HT-29 (cell line): ENCODE measurements around the gene LMF1. TPM values are rescaled to one million over a fixed set of nuclear protein-coding genes. Genes with fewer than 3 reads are reported as not detected.

Source experiments
- DNase-seq: peaks from one replicate; pipeline ENCODE4 v3.0.0-alpha.2; 2015; ENCODE audit warnings: low spot score
- total RNA-seq: library from RNA; depleted of rRNA; stranded (reverse); fragments of >200 nt; shearing (Covaris generic); gene quantifications from 2 replicates; pipeline ENCODE4 v1.2.3, GENCODE V29; 2014

The LMF1 gene
- total RNA-seq, 1 experiment from 2014 or later: 2.1 TPM

GRCh38 chr16:1003391-1004347 is 32.9 kb upstream of the LMF1 start:
- DNase-seq: no peak

GRCh38 chr16:1002399-1003166 is 31.8 kb upstream of the LMF1 start:
- DNase-seq: peak; percentile 92

- DNase-seq: no peak
Measured at GRCh38 chr16:1001096-1001495, 30.3 kb upstream of the LMF1 start.

GRCh38 chr16:1000608-1001007 is 29.8 kb upstream of the LMF1 start:
- DNase-seq: no peak

GRCh38 chr16:999677-1000076 is 28.9 kb upstream of the LMF1 start:
- no peak for DNase-seq

GRCh38 chr16:998615-999014 is 27.8 kb upstream of the LMF1 start:
- no peak for DNase-seq

- DNase-seq: no peak
Measured at GRCh38 chr16:998211-998610, 27.4 kb upstream of the LMF1 start.

GRCh38 chr16:997440-998051 is 26.8 kb upstream of the LMF1 start:
- DNase-seq: peak; percentile 78

- no peak for DNase-seq
Measured at GRCh38 chr16:996681-997080, 25.9 kb upstream of the LMF1 start.

GRCh38 chr16:995783-996182 is 25.0 kb upstream of the LMF1 start:
- DNase-seq: no peak

GRCh38 chr16:995087-995486 is 24.3 kb upstream of the LMF1 start:
- DNase-seq: no peak

GRCh38 chr16:993731-994130 is 22.9 kb upstream of the LMF1 start:
- DNase-seq: no peak

- no peak for DNase-seq
Measured at GRCh38 chr16:991773-992172, 21.0 kb upstream of the LMF1 start.

- DNase-seq: no peak
Measured at GRCh38 chr16:991345-991744, 20.6 kb upstream of the LMF1 start.

GRCh38 chr16:990516-991291 is 19.9 kb upstream of the LMF1 start:
- no peak for DNase-seq

- no peak for DNase-seq
Measured at GRCh38 chr16:989354-989814, 18.6 kb upstream of the LMF1 start.

- no peak for DNase-seq
Measured at GRCh38 chr16:988471-989353, 17.9 kb upstream of the LMF1 start.

- DNase-seq: no peak
Measured at GRCh38 chr16:987906-988305, 17.1 kb upstream of the LMF1 start.

- DNase-seq: peak; percentile 49
Measured at GRCh38 chr16:986925-987582, 16.3 kb upstream of the LMF1 start.

- no peak for DNase-seq
Measured at GRCh38 chr16:986411-986810, 15.6 kb upstream of the LMF1 start.
